Upper lobe of left lung (tissue), 6 donors: ENCODE measurements around the gene SPRED3. TPM values are rescaled to one million over a fixed set of nuclear protein-coding genes. Genes with fewer than 3 reads are reported as not detected.
"Not testable (repeated sequence)": the region's sequence is repeated elsewhere in the genome, so short reads cannot be mapped to it uniquely, and the experiment has no call there.

Experiments
- ATAC-seq, 2 donors: fragments of 200-7000 bp; cut with Tn5 transposase; one replicate each; pipeline ENCODE4 v1.9.1; 2022; ENCODE audit warnings: mild to moderate bottlenecking in 2 of 2, moderate library complexity in 2 of 2; ENCODE audit not compliant: low FRiP score in 2 of 2
- DNase-seq, 2 donors: peaks; one replicate each; pipeline ENCODE4 v3.0.0-alpha.2; 2019 to 2020
- H3K27ac ChIP-seq, 4 donors: fragments of 200-600 bp; sonication (generic); one replicate each; pipeline ENCODE4 v1.5.1; 2016 to 2019
- H3K27me3 ChIP-seq, 4 donors: fragments of 200-600 bp; sonication (generic); one replicate each; pipeline ENCODE4 v1.5.1; 2017 to 2019
- H3K36me3 ChIP-seq, 4 donors: fragments of 200-600 bp; sonication (generic); one replicate each; pipeline ENCODE4 v1.5.1; 2016 to 2019
- H3K4me1 ChIP-seq, 4 donors: fragments of 200-600 bp; sonication (generic); one replicate each; pipeline ENCODE4 v1.5.1; 2018 to 2019
- H3K4me3 ChIP-seq, 4 donors: fragments of 200-600 bp; sonication (generic); one replicate each; pipeline ENCODE4 v1.5.1; 2017 to 2019; ENCODE audit warnings: mild to moderate bottlenecking in 2 of 4, moderate library complexity in 1 of 4
- H3K9me3 ChIP-seq, 4 donors: fragments of 200-600 bp; sonication (generic); one replicate each; pipeline ENCODE4 v1.5.1; 2018 to 2019
- CTCF ChIP-seq, 6 experiments: fragments of 450-650 bp in 4 of 6; fragments of 200-600 bp in 2 of 6; sonication (generic) in 2 of 6; IDR thresholded peaks; one replicate each; pipeline ENCODE4 v1.5.1; 2016 to 2019; ENCODE audit warnings: antibody characterized with exemption in 6 of 6
- EP300 ChIP-seq, 4 donors: sonication (generic); formaldehyde crosslinking; IDR thresholded peaks; one replicate each; pipeline ENCODE4 v1.5.1; 2017; ENCODE audit warnings: antibody characterized with exemption in 4 of 4, control low read depth in 2 of 4
- POLR2A ChIP-seq, 4 donors: fragments of 450-650 bp; IDR thresholded peaks; one replicate each; pipeline ENCODE4 v1.5.1; 2016 to 2017; ENCODE audit warnings: antibody characterized with exemption in 4 of 4, mild to moderate bottlenecking in 2 of 4
- POLR2AphosphoS5 ChIP-seq, 2 donors: sonication (generic); formaldehyde crosslinking; IDR thresholded peaks; one replicate each; pipeline ENCODE4 v1.5.1; 2017; ENCODE audit warnings: antibody characterized with exemption in 2 of 2
- WGBS, 2 donors: methylation state at CpG; one replicate each; pipeline ENCODE4 v1.1.5; 2017 to 2018; 5-methylcytosine and 5-hydroxymethylcytosine counted together
- total RNA-seq, 6 donors: library from RNA; depleted of rRNA in 4 of 6; stranded (reverse); fragments of >200 nt in 4 of 6; gene quantifications; one replicate each; pipeline versions ENCODE4 v1.1.0 to v1.2.1, GENCODE V29; 2016 to 2021
- donor health status: DM: no; HTN: no; CAD: no; lungs with moderate emphysema.
- donor health status: DM: no; HTN: yes; CAD: no; lungs with severe emphysema.

Gene SPRED3
- total RNA-seq, 6 donors from 2014 or later, result 0.11 to 2.1 (median 0.85) TPM

GRCh38 chr19:38425810-38426466, 37.4 kb downstream of the SPRED3 start, which contains the start of gene RASGRP4:
TSS of gene RASGRP4 (minus strand) at chr19:38426219. CDS start at chr19:38426091, 128 bp downstream.
- 17 to 19% methylated on average over 12 to 20 of the region's 20 CpGs for WGBS, 2 donors
- ATAC-seq (peak; percentile 51 to 82), DNase-seq (peak in 1 of 2 donors; percentile 49)
- H3K27me3 ChIP-seq, result no peaks in the 10 kb centered on the region
- peaks cover 0 to 8% (median 0%) of the 10 kb centered on the region in 4 donors for H3K4me1 ChIP-seq
- H3K9me3 ChIP-seq, result no peaks in the 10 kb centered on the region
- TF ChIP-seq POLR2AphosphoS5 (IDR thresholded peaks at IDR 0.05) (no peak), CTCF (IDR thresholded peaks at IDR 0.05) (no peak), EP300 (IDR thresholded peaks at IDR 0.05) (no peak), POLR2A (IDR thresholded peaks at IDR 0.05) (no peak)
- peak within 1 kb of the TSS in 3 of 4 donors; percentile 21 to 85 (median 77) for H3K27ac ChIP-seq
- H3K4me3 ChIP-seq, result peak within 1 kb of the TSS in 3 of 4 donors; percentile 28 to 54 (median 33)
- no peaks in the 10 kb centered on the region for H3K36me3 ChIP-seq

- WGBS, 2 donors, result 63 to 73% methylated on average over 16 to 17 of the region's 17 CpGs
- not testable (repeated sequence) for H3K9me3 ChIP-seq, DNase-seq, H3K27me3 ChIP-seq, H3K36me3 ChIP-seq, H3K4me3 ChIP-seq, H3K27ac ChIP-seq, ATAC-seq, H3K4me1 ChIP-seq
These were observed 38.7 kb downstream of the SPRED3 start for GRCh38 chr19:38427035-38427677.

GRCh38 chr19:38429055-38429810, 40.7 kb downstream of the SPRED3 start:
- Histone ChIP-seq H3K36me3 (no peaks in the 10 kb centered on the region), H3K4me3 (no peak overlapping the region), H3K9me3 (no peaks in the 10 kb centered on the region), H3K4me1 (peaks cover 0 to 11% (median 8%) of the 10 kb centered on the region in 4 donors), H3K27ac (no peak overlapping the region), H3K27me3 (peaks cover 0 to 10% (median 4%) of the 10 kb centered on the region in 4 donors)
- 54 to 59% methylated on average over 14 of the region's 14 CpGs for WGBS, 2 donors
- DNase-seq, result no peak
- ATAC-seq, result no peak
- TF ChIP-seq POLR2A (IDR thresholded peaks at IDR 0.05) (no peak), POLR2AphosphoS5 (IDR thresholded peaks at IDR 0.05) (no peak), EP300 (IDR thresholded peaks at IDR 0.05) (no peak), CTCF (IDR thresholded peaks at IDR 0.05) (no peak)

GRCh38 chr19:38429811-38430156, 41.3 kb downstream of the SPRED3 start:
- H3K4me3 ChIP-seq, result no peak overlapping the region
- no peak for TF ChIP-seq POLR2AphosphoS5 (IDR thresholded peaks at IDR 0.05)
- no peak for TF ChIP-seq CTCF (IDR thresholded peaks at IDR 0.05)
- TF ChIP-seq EP300 (IDR thresholded peaks at IDR 0.05), result no peak
- TF ChIP-seq POLR2A (IDR thresholded peaks at IDR 0.05), result no peak
- peaks cover 0 to 13% (median 5%) of the 10 kb centered on the region in 4 donors for H3K27me3 ChIP-seq
- H3K9me3 ChIP-seq, result no peaks in the 10 kb centered on the region
- WGBS, 2 donors, result 80 to 93% methylated on average over 2 of the region's 2 CpGs
- no peaks in the 10 kb centered on the region for H3K36me3 ChIP-seq
- no peak for DNase-seq
- H3K27ac ChIP-seq, result no peak overlapping the region
- peaks cover 0 to 11% (median 8%) of the 10 kb centered on the region in 4 donors for H3K4me1 ChIP-seq
- ATAC-seq, result no peak

- 87 to 90% methylated on average over 7 of the region's 7 CpGs for WGBS, 2 donors
- TF ChIP-seq EP300 (IDR thresholded peaks at IDR 0.05) (no peak), POLR2AphosphoS5 (IDR thresholded peaks at IDR 0.05) (no peak), POLR2A (IDR thresholded peaks at IDR 0.05) (no peak), CTCF (IDR thresholded peaks at IDR 0.05) (no peak)
- Histone ChIP-seq H3K4me1 (peaks cover 0 to 10% (median 6%) of the 10 kb centered on the region in 4 donors), H3K4me3 (no peak overlapping the region), H3K27ac (no peak overlapping the region), H3K36me3 (no peaks in the 10 kb centered on the region), H3K9me3 (no peaks in the 10 kb centered on the region), H3K27me3 (peaks cover 0 to 14% (median 5%) of the 10 kb centered on the region in 4 donors)
- DNase-seq (no peak), ATAC-seq (no peak)
These were observed 42.4 kb downstream of the SPRED3 start for GRCh38 chr19:38430931-38431330.
